HEK293 (cell line): Measurements from ENCODE around the gene CCNY.

Experiments used
- CTCF ChIA-PET: fragments of 350-600 bp; formaldehyde crosslinking; extraction: SDS; loops from one replicate; lab custom pipeline; 2021; ENCODE audit warnings: antibody characterized with exemption; lab: Yijun Ruan, JAX
- POLR2A ChIA-PET: fragments of 300-600 bp; formaldehyde crosslinking; extraction: SDS; loops from one replicate; lab custom pipeline; 2020; ENCODE audit warnings: antibody characterized with exemption, inconsistent platforms; lab: Yijun Ruan, JAX
- H3K27ac ChIP-seq: fragments of 200-500 bp; sonication (Bioruptor generic); 2 replicates; pipeline ENCODE4 v1.5.1; 2014; ENCODE audit warnings: low read depth, low read length, control low read depth, inconsistent platforms; ENCODE audit errors: extremely low read depth
- H3K36me3 ChIP-seq, 2 experiments: fragments of 200-500 bp in 1 of 2; sonication (Bioruptor generic) in 1 of 2; 1 replicate in 1 of 2; 2 replicates in 1 of 2; pipeline ENCODE4 v1.5.1; 2014 to 2017; ENCODE audit warnings: inconsistent platforms in 2 of 2, low read length in 2 of 2; ENCODE audit not compliant: control insufficient read depth in 2 of 2, insufficient read depth in 1 of 2
- H3K4me1 ChIP-seq: fragments of 200-500 bp; sonication (Bioruptor generic); 2 replicates; pipeline ENCODE4 v1.5.1; 2014; ENCODE audit warnings: mild to moderate bottlenecking, low read length, inconsistent platforms; ENCODE audit not compliant: control insufficient read depth, insufficient read depth
- H3K4me3 ChIP-seq: 2 replicates; pipeline ENCODE4 v1.5.1; 2011; ENCODE audit warnings: low read depth, mild to moderate bottlenecking, control low read depth, low read length, moderate library complexity
- H3K9me3 ChIP-seq: fragments of 200-500 bp; sonication (Bioruptor generic); 2 replicates; pipeline ENCODE4 v1.5.1; 2014; ENCODE audit warnings: low read depth, low read length, inconsistent platforms; ENCODE audit not compliant: control insufficient read depth, insufficient read depth
- EGR2 ChIP-seq: fragments of 450-650 bp; formaldehyde crosslinking; IDR thresholded peaks from 2 replicates; pipeline ENCODE4 v1.5.1; 2016; ENCODE audit warnings: low read depth, missing biosample characterization, missing genetic modification characterization
- GLIS1 ChIP-seq: fragments of 450-650 bp; formaldehyde crosslinking; IDR thresholded peaks from 2 replicates; pipeline ENCODE4 v1.5.1; 2016; ENCODE audit warnings: missing biosample characterization, missing genetic modification characterization
- KLF1 ChIP-seq: fragments of 450-650 bp; formaldehyde crosslinking; IDR thresholded peaks from 2 replicates; pipeline ENCODE4 v1.5.1; 2016; ENCODE audit warnings: missing biosample characterization, missing genetic modification characterization
- KLF10 ChIP-seq: fragments of 450-650 bp; IDR thresholded peaks from 2 replicates; pipeline ENCODE4 v1.5.1; 2018; ENCODE audit warnings: missing biosample characterization, mild to moderate bottlenecking, missing genetic modification characterization
- SCRT2 ChIP-seq: fragments of 450-650 bp; formaldehyde crosslinking; IDR thresholded peaks from 2 replicates; pipeline ENCODE4 v1.5.1; 2016; ENCODE audit warnings: missing biosample characterization, missing genetic modification characterization
- WT1 ChIP-seq: fragments of 450-650 bp; formaldehyde crosslinking; IDR thresholded peaks from 2 replicates; pipeline ENCODE4 v1.5.1; 2016; ENCODE audit warnings: missing biosample characterization, missing genetic modification characterization
- ZBTB10 ChIP-seq: fragments of 450-650 bp; formaldehyde crosslinking; IDR thresholded peaks from 2 replicates; pipeline ENCODE4 v1.5.1; 2016; ENCODE audit warnings: missing biosample characterization, missing genetic modification characterization
- ZBTB20 ChIP-seq: fragments of 450-650 bp; formaldehyde crosslinking; IDR thresholded peaks from 2 replicates; pipeline ENCODE4 v1.5.1; 2016; ENCODE audit warnings: missing biosample characterization, missing genetic modification characterization
- ZEB2 ChIP-seq: fragments of 450-650 bp; formaldehyde crosslinking; IDR thresholded peaks from 2 replicates; pipeline ENCODE4 v1.5.1; 2016; ENCODE audit warnings: missing biosample characterization, missing genetic modification characterization
- ZFHX2 ChIP-seq: fragments of 450-650 bp; formaldehyde crosslinking; conservative IDR thresholded peaks from 2 replicates; pipeline ENCODE4 v1.5.1; 2016; ENCODE audit warnings: missing biosample characterization, missing genetic modification characterization
- ZFP37 ChIP-seq: fragments of 450-650 bp; formaldehyde crosslinking; IDR thresholded peaks from 2 replicates; pipeline ENCODE4 v1.5.1; 2016; ENCODE audit warnings: missing biosample characterization, missing genetic modification characterization
- ZNF121 ChIP-seq: fragments of 450-650 bp; formaldehyde crosslinking; IDR thresholded peaks from 2 replicates; pipeline ENCODE4 v1.5.1; 2016; ENCODE audit warnings: missing biosample characterization, missing genetic modification characterization
- ZNF341 ChIP-seq: fragments of 450-650 bp; formaldehyde crosslinking; IDR thresholded peaks from 2 replicates; pipeline ENCODE4; 2016; ENCODE audit warnings: low read depth, missing biosample characterization, missing genetic modification characterization
- ZNF398 ChIP-seq: fragments of 450-650 bp; formaldehyde crosslinking; IDR thresholded peaks from 2 replicates; pipeline ENCODE4 v1.5.1; 2017; ENCODE audit warnings: missing biosample characterization, missing genetic modification characterization
- ZNF510 ChIP-seq: fragments of 450-650 bp; formaldehyde crosslinking; IDR thresholded peaks from 2 replicates; pipeline ENCODE4 v1.5.1; 2018; ENCODE audit warnings: mild to moderate bottlenecking, missing genetic modification characterization, missing biosample characterization; ENCODE audit not compliant: insufficient replicate concordance
- ZNF518A ChIP-seq: fragments of 450-650 bp; formaldehyde crosslinking; conservative IDR thresholded peaks from 2 replicates; pipeline ENCODE4 v1.5.1; 2016; ENCODE audit warnings: low read depth, missing biosample characterization, missing genetic modification characterization
- ZNF639 ChIP-seq: fragments of 450-650 bp; formaldehyde crosslinking; IDR thresholded peaks from 2 replicates; pipeline ENCODE4 v1.5.1; 2016; ENCODE audit warnings: missing biosample characterization, missing genetic modification characterization
- ZNF660 ChIP-seq: fragments of 450-650 bp; IDR thresholded peaks from 2 replicates; pipeline ENCODE4 v1.5.1; 2018; ENCODE audit warnings: missing biosample characterization, mild to moderate bottlenecking, missing genetic modification characterization

Gene CCNY

GRCh38 chr10:35409094-35409582, 72.8 kb downstream of the CCNY start (continued):
- TF ChIP-seq ZNF518A (tag by site-specific recombination) = no peak
- TF ChIP-seq ZNF639 (tag by site-specific recombination) = no peak
- no peak for TF ChIP-seq KLF1
- TF ChIP-seq ZBTB20 (tag by site-specific recombination) = peak; percentile 28; the same call in 1 of the 2 replicates
- no peak for TF ChIP-seq ZEB2 (tag by site-specific recombination)
- peak; percentile 70; the same call in 1 of the 2 replicates for TF ChIP-seq EGR2 (tag by site-specific recombination)
- no peak for TF ChIP-seq ZBTB10 (tag by site-specific recombination)
- TF ChIP-seq, all 188 proteins: peak for 6

GRCh38 chr10:35409808-35410207, 73.5 kb downstream of the CCNY start:
- Histone ChIP-seq H3K27ac (no peak overlapping the region), H3K4me1 (no peaks in the 10 kb centered on the region), H3K9me3 (no peaks in the 10 kb centered on the region), H3K36me3 (no peaks in the 10 kb centered on the region), H3K4me3 (no peak overlapping the region)
- CTCF ChIA-PET = interaction anchor here (0.8 to 1.5 kb wide), 2 partner anchors 9 to 11 kb away, joined by 3 to 5 read pairs; no protein-coding TSS in a partner anchor
- TF ChIP-seq ZNF121 (tag by site-specific recombination) (peak; percentile 95), ZNF660 (tag by site-specific recombination) (no peak)
- POLR2A ChIA-PET = no interaction called here

GRCh38 chr10:35412003-35412723, 75.9 kb downstream of the CCNY start:
- Histone ChIP-seq H3K9me3 (no peaks in the 10 kb centered on the region), H3K4me3 (no peak overlapping the region), H3K36me3 (no peaks in the 10 kb centered on the region), H3K27ac (no peak overlapping the region), H3K4me1 (no peaks in the 10 kb centered on the region)
- ChIA-PET CTCF (no interaction called here), POLR2A (interaction anchor here (0.6 kb wide), 1 partner anchor 517 kb away, joined by 5 read pairs; no protein-coding TSS in a partner anchor)
- TF ChIP-seq ZNF510 (no peak), KLF10 (tag by site-specific recombination) (no peak), WT1 (tag by site-specific recombination) (no peak), ZNF398 (tag by site-specific recombination) (peak; percentile 7; the same call in 1 of the 2 replicates), ZFP37 (tag by site-specific recombination) (no peak), ZBTB10 (tag by site-specific recombination) (no peak), SCRT2 (no peak), GLIS1 (no peak), ZFHX2 (tag by site-specific recombination) (peak; percentile 35), ZNF341 (tag by site-specific recombination) (peak; percentile 58; the same call in 1 of the 2 replicates)
